ENCODE data around the gene SCN2A. TPM values are rescaled to one million over a fixed set of nuclear protein-coding genes. Genes with fewer than 3 reads are reported as not detected.

SCN2A gene
- total and polyA plus RNA-seq, 2 donors (not counting 3 experiments of a cell fraction or from before 2014, with no cell fraction given), result not detected

DNA sequence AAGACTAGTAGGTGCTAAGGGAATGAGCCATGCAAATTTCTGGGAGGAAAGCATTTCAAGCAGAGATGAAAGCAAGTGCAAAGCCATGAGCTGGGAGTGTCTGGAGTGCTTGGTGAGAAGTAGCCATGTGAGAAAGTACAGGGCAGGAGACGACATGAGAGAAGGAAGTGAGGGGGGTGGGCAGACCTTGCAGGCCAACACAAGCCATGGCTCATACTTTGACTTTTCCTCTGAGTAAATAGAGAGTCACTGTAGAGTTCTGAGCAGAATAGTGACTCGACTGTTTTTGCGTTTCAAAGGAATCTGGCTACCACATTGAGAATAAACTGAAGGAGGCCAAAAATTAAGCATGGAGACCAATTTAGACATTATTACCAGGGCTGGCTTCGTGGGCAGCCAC, 42.2 kb downstream of the SCN2A start:
- FAIRE-seq (no peak), DNase-seq (ENCODE audit: low read depth, low spot score) (no peak)
- Histone ChIP-seq H3K4me3 (replicated peaks in 1 of 3; ENCODE audit: insufficient read depth in 1 of 3, low read depth in 1 of 3, low read length in 3 of 3) (no peak overlapping the region), H3K4me2 (ENCODE audit: insufficient read depth, low read length) (no peak overlapping the region), H3K4me1 (ENCODE audit: control insufficient read depth, extremely low read depth, insufficient read depth, low read length) (no peaks in the 10 kb centered on the region), H4K20me1 (replicated peaks; ENCODE audit: control insufficient read depth, extremely low read depth, insufficient read depth, low read length) (no peaks in the 10 kb centered on the region), H3K36me3 (ENCODE audit: control insufficient read depth in 2 of 2, extremely low read depth in 1 of 2, insufficient read depth in 2 of 2, low read length in 2 of 2) (no peaks in the 10 kb centered on the region), H2AFZ (ENCODE audit: low read depth, low read length) (no peak overlapping the region), H3K27me3 (ENCODE audit: control insufficient read depth in 2 of 2, insufficient read depth in 2 of 2, low read length in 2 of 2) (no peaks in the 10 kb centered on the region), H3K9me3 (replicated peaks; ENCODE audit: control insufficient read depth, insufficient read depth, low read length) (no peaks in the 10 kb centered on the region), H3K9me1 (replicated peaks; ENCODE audit: control insufficient read depth, extremely low read depth, insufficient read depth, low read length) (no peaks in the 10 kb centered on the region), H3K79me2 (ENCODE audit: control insufficient read depth, insufficient read depth, low read length) (no peaks in the 10 kb centered on the region), H3K27ac (ENCODE audit: insufficient read depth, low read depth, low read length) (no peak overlapping the region), H3K9ac (replicated peaks; ENCODE audit: extremely low read depth, insufficient read depth, low read length) (no peak overlapping the region)
- dilution Hi-C loops (cut with MboI; ENCODE audit: extremely low pct_ligation_motif_present, low sequenced_read_pairs) (no loop called here), intact Hi-C loops (cut with micrococcal nuclease) (no loop called here)
- no peak for TF ChIP-seq POLR2A (IDR thresholded peaks at IDR 0.05; ENCODE audit: low read depth, low read length)
- no TSS peak for BruUV-seq (replicated peaks)
- POLR2A ChIA-PET, result no interaction called here
- CTCF ChIA-PET, result no interaction called here

DNA sequence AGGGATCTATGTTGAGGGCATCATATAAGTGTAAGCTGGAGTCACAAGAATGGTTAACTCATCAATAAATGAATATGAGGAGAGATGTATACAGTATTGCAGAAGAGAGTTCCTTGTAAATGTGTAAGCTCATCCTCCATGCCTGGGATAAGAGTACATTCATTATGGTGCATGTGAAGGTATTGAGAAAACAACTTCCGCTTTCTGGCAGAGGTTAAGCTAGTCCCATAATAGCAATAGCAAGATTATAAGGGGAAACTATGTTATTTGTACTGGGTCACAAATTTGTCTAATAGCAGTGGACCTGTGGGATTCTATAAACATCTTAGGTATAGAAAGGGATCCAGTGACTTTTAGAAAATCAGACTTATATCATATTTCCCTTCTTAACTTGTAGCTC, 44.1 kb downstream of the SCN2A start:
- no peaks in the 10 kb centered on the region for H3K79me2 ChIP-seq (ENCODE audit: control insufficient read depth, insufficient read depth, low read length)
- BruUV-seq (replicated peaks), result no TSS peak
- H3K27ac ChIP-seq (ENCODE audit: insufficient read depth, low read depth, low read length), result no peak overlapping the region
- H3K9me1 ChIP-seq (replicated peaks; ENCODE audit: control insufficient read depth, extremely low read depth, insufficient read depth, low read length), result no peaks in the 10 kb centered on the region
- no peaks in the 10 kb centered on the region for H3K4me1 ChIP-seq (ENCODE audit: control insufficient read depth, extremely low read depth, insufficient read depth, low read length)
- dilution Hi-C loops (cut with MboI; ENCODE audit: extremely low pct_ligation_motif_present, low sequenced_read_pairs) (no loop called here), intact Hi-C loops (cut with micrococcal nuclease) (no loop called here)
- no peak for TF ChIP-seq POLR2AphosphoS5 (IDR thresholded peaks at IDR 0.05; ENCODE audit: insufficient read depth, low read depth, low read length)
- TF ChIP-seq, protein P1, sequence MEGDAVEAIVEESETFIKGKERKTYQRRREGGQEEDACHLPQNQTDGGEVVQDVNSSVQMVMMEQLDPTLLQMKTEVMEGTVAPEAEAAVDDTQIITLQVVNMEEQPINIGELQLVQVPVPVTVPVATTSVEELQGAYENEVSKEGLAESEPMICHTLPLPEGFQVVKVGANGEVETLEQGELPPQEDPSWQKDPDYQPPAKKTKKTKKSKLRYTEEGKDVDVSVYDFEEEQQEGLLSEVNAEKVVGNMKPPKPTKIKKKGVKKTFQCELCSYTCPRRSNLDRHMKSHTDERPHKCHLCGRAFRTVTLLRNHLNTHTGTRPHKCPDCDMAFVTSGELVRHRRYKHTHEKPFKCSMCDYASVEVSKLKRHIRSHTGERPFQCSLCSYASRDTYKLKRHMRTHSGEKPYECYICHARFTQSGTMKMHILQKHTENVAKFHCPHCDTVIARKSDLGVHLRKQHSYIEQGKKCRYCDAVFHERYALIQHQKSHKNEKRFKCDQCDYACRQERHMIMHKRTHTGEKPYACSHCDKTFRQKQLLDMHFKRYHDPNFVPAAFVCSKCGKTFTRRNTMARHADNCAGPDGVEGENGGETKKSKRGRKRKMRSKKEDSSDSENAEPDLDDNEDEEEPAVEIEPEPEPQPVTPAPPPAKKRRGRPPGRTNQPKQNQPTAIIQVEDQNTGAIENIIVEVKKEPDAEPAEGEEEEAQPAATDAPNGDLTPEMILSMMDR (IDR thresholded peaks at IDR 0.05; ENCODE audit: extremely low read depth in 1 of 2, insufficient read depth in 1 of 2, low read depth in 1 of 2, low read length in 2 of 2), result no peak
- no peak for TF ChIP-seq EZH2 (IDR thresholded peaks at IDR 0.05; ENCODE audit: borderline replicate concordance, low read depth, low read length, severe bottlenecking)
- TF ChIP-seq JUN (IDR thresholded peaks at IDR 0.05; ENCODE audit: borderline replicate concordance, insufficient read depth, insufficient read length, low read depth), result no peak
- no peak for TF ChIP-seq FOS (IDR thresholded peaks at IDR 0.05; ENCODE audit: borderline replicate concordance, insufficient read depth, low read length)
- TF ChIP-seq MYC (IDR thresholded peaks at IDR 0.05; ENCODE audit: low read depth, low read length), result no peak
- TF ChIP-seq GATA2 (IDR thresholded peaks at IDR 0.05; ENCODE audit: insufficient read depth, insufficient read length, low read depth, low read length), result no peak
- no peak for TF ChIP-seq POLR2A (IDR thresholded peaks at IDR 0.05; ENCODE audit: low read depth, low read length)
- TF ChIP-seq, protein P2, sequence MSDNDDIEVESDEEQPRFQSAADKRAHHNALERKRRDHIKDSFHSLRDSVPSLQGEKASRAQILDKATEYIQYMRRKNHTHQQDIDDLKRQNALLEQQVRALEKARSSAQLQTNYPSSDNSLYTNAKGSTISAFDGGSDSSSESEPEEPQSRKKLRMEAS (IDR thresholded peaks at IDR 0.05; ENCODE audit: insufficient read depth, insufficient read length), result no peak
- no peak overlapping the region for H3K4me3 ChIP-seq (replicated peaks in 1 of 3; ENCODE audit: insufficient read depth in 1 of 3, low read depth in 1 of 3, low read length in 3 of 3)
- H3K27me3 ChIP-seq (ENCODE audit: control insufficient read depth in 2 of 2, insufficient read depth in 2 of 2, low read length in 2 of 2), result no peaks in the 10 kb centered on the region
- ChIA-PET CTCF (interaction anchor here (0.9 to 1.7 kb wide), 4 partner anchors 10 to 290 kb away, joined by 3 to 5 read pairs (median 4); partner anchors contain the start of gene SCN2A), POLR2A (no interaction called here)
- DNase-seq (ENCODE audit: low read depth, low spot score), result no peak
- no peaks in the 10 kb centered on the region for H3K9me3 ChIP-seq (replicated peaks; ENCODE audit: control insufficient read depth, insufficient read depth, low read length)
- no peak for FAIRE-seq
- H2AFZ ChIP-seq (ENCODE audit: low read depth, low read length), result no peak overlapping the region
- H3K36me3 ChIP-seq (ENCODE audit: control insufficient read depth in 2 of 2, extremely low read depth in 1 of 2, insufficient read depth in 2 of 2, low read length in 2 of 2), result no peaks in the 10 kb centered on the region
- H3K9ac ChIP-seq (replicated peaks; ENCODE audit: extremely low read depth, insufficient read depth, low read length), result no peak overlapping the region
- H4K20me1 ChIP-seq (replicated peaks; ENCODE audit: control insufficient read depth, extremely low read depth, insufficient read depth, low read length), result no peaks in the 10 kb centered on the region
- H3K4me2 ChIP-seq (ENCODE audit: insufficient read depth, low read length), result no peak overlapping the region
